Activated T-helper 17 cell treated with anti-CD3 and anti-CD28 coated beads, Interleukin-2, amount 50 U/mL, for 72 hours (primary cell): ENCODE results near the gene MID1. TPM values are rescaled to one million over a fixed set of nuclear protein-coding genes. Genes with fewer than 3 reads are reported as not detected.

Experiments used
- ATAC-seq: fragments of 150-1000 bp; cut with Tn5 transposase; replicated peaks from 2 replicates; pipeline ENCODE4 v1.10.0; 2021; ENCODE audit warnings: mild to moderate bottlenecking, moderate library complexity
- H3K27ac Mint-ChIP-seq: one replicate; pipeline ENCODE4 v1.8.0; 2022; ENCODE audit warnings: mixed read lengths
- H3K27me3 Mint-ChIP-seq: one replicate; pipeline ENCODE4 v1.8.0; 2022; ENCODE audit warnings: mixed read lengths
- H3K36me3 Mint-ChIP-seq: one replicate; pipeline ENCODE4 v1.8.0; 2022; ENCODE audit warnings: low read depth, mild to moderate bottlenecking, mixed read lengths
- H3K4me1 Mint-ChIP-seq: one replicate; pipeline ENCODE4 v1.8.0; 2022; ENCODE audit warnings: mixed read lengths
- H3K4me3 Mint-ChIP-seq: one replicate; pipeline ENCODE4 v1.8.0; 2022; ENCODE audit warnings: mild to moderate bottlenecking, mixed read lengths
- H3K9me3 Mint-ChIP-seq: one replicate; pipeline ENCODE4 v1.8.0; 2022; ENCODE audit warnings: mixed read lengths
- total RNA-seq, 2 donors: library from RNA; stranded (reverse); gene quantifications; one replicate each; pipeline ENCODE4 v1.2.3, GENCODE V29; 2022

The MID1 gene
- total RNA-seq, 2 donors from 2014 or later: 0.30 to 1.4 TPM

DNA sequence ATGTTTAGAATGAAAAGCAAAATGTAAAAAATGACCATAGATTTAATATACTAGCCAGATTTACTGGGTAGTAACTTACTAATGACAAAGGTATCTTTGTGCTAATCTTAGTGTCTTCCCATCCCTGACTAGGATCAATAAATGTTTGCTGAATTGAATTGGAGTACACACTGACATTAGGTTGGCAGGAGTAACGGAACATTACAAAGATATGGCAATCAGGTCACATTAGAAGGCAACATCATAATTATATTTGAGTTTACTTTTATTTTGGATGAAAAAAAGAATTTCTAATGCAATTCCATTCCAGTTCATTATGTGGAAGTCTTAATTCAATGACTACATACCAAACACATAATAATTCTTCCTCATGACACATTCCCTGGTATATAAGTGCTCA lies 77.8 kb downstream of the MID1 start:
- Mint-ChIP-seq H3K9me3 (no peaks in the 10 kb centered on the region), H3K4me3 (no peak overlapping the region), H3K4me1 (no peaks in the 10 kb centered on the region), H3K27me3 (no peaks in the 10 kb centered on the region), H3K36me3 (no peaks in the 10 kb centered on the region), H3K27ac (no peak overlapping the region)
- no peak for ATAC-seq

- no peaks in the 10 kb centered on the region for H3K4me1 Mint-ChIP-seq
- ATAC-seq: no peak
- H3K4me3 Mint-ChIP-seq: no peak overlapping the region
- H3K9me3 Mint-ChIP-seq: no peaks in the 10 kb centered on the region
- no peaks in the 10 kb centered on the region for H3K27me3 Mint-ChIP-seq
- H3K27ac Mint-ChIP-seq: no peak overlapping the region
- H3K36me3 Mint-ChIP-seq: no peaks in the 10 kb centered on the region
Measured at GRCh38 chrX:10538831-10539230, 81.6 kb downstream of the MID1 start.

GRCh38 chrX:10537308-10537707 lies 83.1 kb downstream of the MID1 start:
- Mint-ChIP-seq H3K4me1 (no peaks in the 10 kb centered on the region), H3K9me3 (no peaks in the 10 kb centered on the region), H3K36me3 (no peaks in the 10 kb centered on the region), H3K27ac (no peak overlapping the region), H3K27me3 (no peaks in the 10 kb centered on the region), H3K4me3 (no peak overlapping the region)
- ATAC-seq: no peak

DNA sequence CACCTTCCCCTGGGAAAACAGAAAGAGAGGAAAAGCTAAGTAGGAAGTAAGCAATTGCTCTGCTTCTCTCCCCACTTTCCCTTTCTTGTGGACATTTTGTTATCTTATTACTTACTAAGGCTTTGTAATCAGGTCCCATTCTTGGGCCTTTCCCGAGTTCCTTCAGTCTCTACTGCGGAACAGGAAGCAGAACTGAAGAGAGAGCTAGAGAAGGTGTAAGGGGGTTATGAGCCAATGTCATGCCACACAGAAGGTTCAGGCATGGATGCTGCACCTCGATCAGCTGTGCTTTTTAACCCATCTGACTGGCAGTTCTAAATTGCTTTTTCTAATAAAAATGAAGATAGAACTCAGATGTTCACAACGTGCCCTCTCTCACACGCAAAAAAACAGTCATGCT lies 83.6 kb downstream of the MID1 start:
- H3K27me3 Mint-ChIP-seq: no peaks in the 10 kb centered on the region
- H3K27ac Mint-ChIP-seq: no peak overlapping the region
- no peaks in the 10 kb centered on the region for H3K36me3 Mint-ChIP-seq
- no peak for ATAC-seq
- no peak overlapping the region for H3K4me3 Mint-ChIP-seq
- no peaks in the 10 kb centered on the region for H3K4me1 Mint-ChIP-seq
- H3K9me3 Mint-ChIP-seq: no peaks in the 10 kb centered on the region

DNA sequence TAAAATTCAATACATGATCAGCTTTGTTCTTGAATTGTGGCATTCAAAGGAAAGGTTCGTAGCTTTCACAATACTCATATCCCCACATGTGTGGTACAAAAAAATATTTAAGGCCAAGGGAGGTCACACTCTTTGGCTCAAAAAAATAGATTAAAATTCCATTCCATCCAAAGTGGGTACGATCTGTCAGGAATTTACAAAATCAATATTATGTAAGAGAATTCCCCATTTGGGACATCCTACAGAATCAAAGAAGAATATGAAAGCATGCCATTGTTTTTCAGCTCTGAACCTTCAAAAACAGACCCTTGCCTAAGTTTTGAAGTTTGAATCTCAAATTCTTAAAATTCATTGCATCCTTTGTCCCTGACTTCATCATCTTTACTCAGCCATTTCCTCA lies 85.8 kb downstream of the MID1 start:
- no peak overlapping the region for H3K27ac Mint-ChIP-seq
- H3K9me3 Mint-ChIP-seq: no peaks in the 10 kb centered on the region
- ATAC-seq: no peak
- H3K27me3 Mint-ChIP-seq: no peaks in the 10 kb centered on the region
- H3K4me1 Mint-ChIP-seq: no peaks in the 10 kb centered on the region
- no peak overlapping the region for H3K4me3 Mint-ChIP-seq
- H3K36me3 Mint-ChIP-seq: no peaks in the 10 kb centered on the region

DNA sequence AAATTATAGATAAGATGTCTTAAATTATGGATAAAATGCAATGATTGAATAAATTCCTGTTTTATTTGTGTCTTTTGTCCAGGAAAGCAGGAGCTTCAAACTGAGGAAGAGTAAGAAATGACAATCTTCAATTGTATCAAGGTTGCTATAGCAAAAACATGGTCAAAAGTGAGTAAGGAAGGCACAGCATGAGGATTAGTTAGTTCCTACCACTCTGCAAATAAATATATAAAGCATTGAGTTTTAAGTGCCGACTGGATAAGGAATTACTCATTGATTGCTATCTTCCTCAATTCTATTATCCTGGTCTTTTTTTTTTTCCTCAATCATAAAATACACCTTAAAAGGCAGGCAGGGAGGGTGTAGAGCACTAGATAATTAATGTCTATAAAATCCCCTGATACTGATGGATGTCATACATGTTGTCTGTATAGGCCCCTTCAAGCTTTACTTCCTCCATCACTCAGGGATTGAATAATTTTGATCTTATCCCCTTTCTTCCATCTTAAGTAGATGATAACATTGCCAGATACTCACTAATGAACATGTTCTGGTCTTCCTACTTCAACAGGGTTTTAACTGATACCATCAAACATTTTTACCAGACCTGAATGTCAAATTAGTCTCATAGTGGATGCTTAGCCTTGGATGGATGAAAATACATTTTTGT lies 86.6 kb downstream of the MID1 start:
- Mint-ChIP-seq H3K4me1 (no peaks in the 10 kb centered on the region), H3K27me3 (no peaks in the 10 kb centered on the region), H3K36me3 (no peaks in the 10 kb centered on the region), H3K27ac (no peak overlapping the region), H3K9me3 (no peaks in the 10 kb centered on the region), H3K4me3 (no peak overlapping the region)
- ATAC-seq: no peak

DNA sequence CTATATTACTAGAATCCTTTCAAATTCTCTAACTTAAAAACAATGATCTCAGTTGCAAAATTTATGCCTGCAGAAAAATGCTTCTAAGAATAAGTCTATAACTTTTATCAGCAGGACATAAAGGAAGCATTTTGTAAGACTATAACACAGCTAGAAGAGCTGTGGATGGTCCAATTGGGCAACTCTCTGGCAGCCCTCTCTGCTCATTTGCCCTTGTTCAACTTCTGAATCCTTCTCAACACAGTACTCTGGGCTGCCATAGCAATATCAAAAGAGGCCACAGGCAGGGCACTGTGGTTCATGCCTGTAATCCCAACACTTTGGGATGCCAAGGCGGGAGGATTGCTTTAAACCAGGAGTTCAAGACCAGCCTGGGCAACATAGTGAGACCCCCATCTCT lies 88.5 kb downstream of the MID1 start:
- no peaks in the 10 kb centered on the region for H3K36me3 Mint-ChIP-seq
- H3K4me3 Mint-ChIP-seq: no peak overlapping the region
- no peak for ATAC-seq
- no peaks in the 10 kb centered on the region for H3K4me1 Mint-ChIP-seq
- H3K27ac Mint-ChIP-seq: no peak overlapping the region
- H3K27me3 Mint-ChIP-seq: no peaks in the 10 kb centered on the region
- no peaks in the 10 kb centered on the region for H3K9me3 Mint-ChIP-seq

DNA sequence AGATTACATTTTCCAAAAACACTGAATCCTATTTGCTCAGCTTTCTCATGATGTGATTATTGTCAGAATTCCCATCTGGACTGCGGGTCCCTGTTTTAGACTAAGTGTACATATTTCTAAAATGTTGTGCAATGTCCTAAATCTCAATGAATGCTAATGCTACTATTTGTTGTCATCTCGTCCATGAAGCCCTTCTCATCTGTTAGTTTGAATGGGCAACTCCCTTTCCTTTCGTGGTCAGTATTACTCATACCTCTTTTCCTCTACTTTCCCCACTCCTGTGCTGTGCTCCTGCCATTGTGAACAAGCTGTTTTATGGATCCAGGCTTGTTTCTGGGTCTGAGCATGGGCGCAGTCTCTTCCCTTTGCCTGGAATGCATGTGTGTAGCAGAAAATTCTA lies 91.0 kb downstream of the MID1 start:
- no peaks in the 10 kb centered on the region for H3K36me3 Mint-ChIP-seq
- no peak for ATAC-seq
- no peak overlapping the region for H3K4me3 Mint-ChIP-seq
- H3K9me3 Mint-ChIP-seq: no peaks in the 10 kb centered on the region
- H3K27me3 Mint-ChIP-seq: no peaks in the 10 kb centered on the region
- H3K4me1 Mint-ChIP-seq: no peaks in the 10 kb centered on the region
- H3K27ac Mint-ChIP-seq: no peak overlapping the region

DNA sequence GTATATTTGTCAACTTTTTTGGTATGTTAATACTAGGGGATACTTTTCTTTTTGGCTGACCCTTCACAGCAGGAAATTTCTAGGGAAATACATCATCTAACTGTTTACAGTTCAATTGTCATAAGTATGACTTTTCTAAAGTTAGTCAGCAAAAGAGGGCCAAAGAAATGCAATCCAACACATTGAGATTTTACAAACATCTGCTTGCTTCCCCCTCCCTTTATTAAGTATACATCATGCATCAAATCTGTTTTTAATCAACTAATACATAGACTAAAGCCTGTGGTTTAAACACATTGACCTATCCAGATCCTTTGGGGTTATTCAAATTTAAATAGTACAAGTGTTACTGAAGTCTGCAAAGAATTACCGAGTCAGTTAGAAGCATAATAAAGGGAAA lies 93.9 kb downstream of the MID1 start:
- Mint-ChIP-seq H3K27me3 (no peaks in the 10 kb centered on the region), H3K4me3 (no peak overlapping the region), H3K4me1 (no peaks in the 10 kb centered on the region), H3K36me3 (no peaks in the 10 kb centered on the region), H3K27ac (no peak overlapping the region), H3K9me3 (no peaks in the 10 kb centered on the region)
- no peak for ATAC-seq

DNA sequence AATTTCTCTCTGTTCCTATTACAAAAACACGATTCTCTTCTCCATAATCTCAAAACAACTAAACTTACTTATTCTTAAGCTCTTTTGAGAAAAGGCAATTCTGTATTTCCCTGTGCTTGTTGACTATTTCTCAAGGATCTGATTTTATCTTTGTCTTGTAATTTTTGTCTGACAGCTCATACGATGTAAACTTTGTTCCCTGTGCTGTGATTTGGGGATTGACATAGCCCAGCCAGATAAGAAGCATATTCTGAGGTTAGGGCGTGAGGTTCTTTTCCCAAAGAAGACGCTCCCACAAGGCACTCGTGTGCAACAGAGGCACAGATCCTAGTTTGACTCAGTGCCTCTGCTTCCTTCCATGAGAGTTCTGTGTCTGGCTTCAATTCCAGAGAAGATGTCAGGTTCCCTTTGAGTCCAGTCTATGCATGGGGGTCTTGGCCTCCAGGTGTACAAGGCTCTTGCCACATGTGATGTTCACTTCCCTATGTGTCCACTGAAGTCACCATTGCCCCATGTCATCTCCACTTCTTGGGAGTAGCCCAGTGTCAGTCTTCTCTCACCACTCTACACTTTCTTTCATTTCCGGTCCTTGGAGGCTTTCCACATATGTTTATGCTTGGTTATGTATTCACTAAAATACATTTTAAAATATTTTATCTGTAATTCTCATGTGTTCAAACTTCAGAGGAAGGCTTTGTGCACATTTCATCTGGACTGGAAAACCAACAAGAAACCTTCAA lies 94.8 kb downstream of the MID1 start:
- Mint-ChIP-seq H3K4me1 (no peaks in the 10 kb centered on the region), H3K9me3 (peaks cover 3% of the 10 kb centered on the region), H3K36me3 (no peaks in the 10 kb centered on the region), H3K4me3 (no peak overlapping the region), H3K27ac (no peak overlapping the region), H3K27me3 (no peaks in the 10 kb centered on the region)
- no peak for ATAC-seq

GRCh38 chrX:10524578-10524977 lies 95.8 kb downstream of the MID1 start:
- no peak overlapping the region for H3K27ac Mint-ChIP-seq
- H3K27me3 Mint-ChIP-seq: no peaks in the 10 kb centered on the region
- no peaks in the 10 kb centered on the region for H3K36me3 Mint-ChIP-seq
- no peak for ATAC-seq
- H3K4me3 Mint-ChIP-seq: no peak overlapping the region
- peaks cover 3% of the 10 kb centered on the region for H3K9me3 Mint-ChIP-seq
- no peaks in the 10 kb centered on the region for H3K4me1 Mint-ChIP-seq

GRCh38 chrX:10519761-10520160 lies 100.6 kb downstream of the MID1 start:
- Mint-ChIP-seq H3K9me3 (peaks cover 3% of the 10 kb centered on the region), H3K27ac (no peak overlapping the region), H3K4me1 (no peaks in the 10 kb centered on the region), H3K36me3 (no peaks in the 10 kb centered on the region), H3K4me3 (no peak overlapping the region), H3K27me3 (no peaks in the 10 kb centered on the region)
- ATAC-seq: no peak

- H3K4me1 Mint-ChIP-seq: no peaks in the 10 kb centered on the region
- H3K9me3 Mint-ChIP-seq: peaks cover 3% of the 10 kb centered on the region
- no peak for ATAC-seq
- no peaks in the 10 kb centered on the region for H3K36me3 Mint-ChIP-seq
- no peak overlapping the region for H3K4me3 Mint-ChIP-seq
- no peaks in the 10 kb centered on the region for H3K27me3 Mint-ChIP-seq
- H3K27ac Mint-ChIP-seq: no peak overlapping the region
Measured at GRCh38 chrX:10519278-10519677, 101.1 kb downstream of the MID1 start.

DNA sequence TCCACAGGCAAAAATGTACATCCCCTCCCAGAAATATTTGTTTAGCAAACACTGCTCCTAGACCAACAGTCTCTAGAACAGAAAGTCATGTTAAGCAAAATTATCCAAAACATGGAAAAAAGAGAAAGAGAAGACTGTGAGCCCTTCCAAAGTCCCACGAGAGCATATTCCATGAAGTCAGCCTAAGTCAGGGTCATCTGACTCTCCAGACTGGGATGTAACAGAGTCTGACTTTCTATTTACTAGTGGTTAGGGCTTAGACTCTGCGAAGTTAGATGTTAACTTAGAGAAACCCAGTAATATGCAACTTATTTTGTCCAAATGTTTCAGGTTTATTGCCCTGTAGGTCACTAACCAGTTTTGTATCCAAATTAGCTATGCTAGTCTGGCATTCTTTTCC lies 102.3 kb downstream of the MID1 start:
- no peaks in the 10 kb centered on the region for H3K27me3 Mint-ChIP-seq
- H3K4me3 Mint-ChIP-seq: no peak overlapping the region
- H3K27ac Mint-ChIP-seq: no peak overlapping the region
- no peaks in the 10 kb centered on the region for H3K4me1 Mint-ChIP-seq
- no peaks in the 10 kb centered on the region for H3K36me3 Mint-ChIP-seq
- peaks cover 3% of the 10 kb centered on the region for H3K9me3 Mint-ChIP-seq
- ATAC-seq: no peak

GRCh38 chrX:10516781-10517322 lies 103.5 kb downstream of the MID1 start:
- Mint-ChIP-seq H3K4me1 (no peaks in the 10 kb centered on the region), H3K27me3 (no peaks in the 10 kb centered on the region), H3K4me3 (no peak overlapping the region), H3K9me3 (peaks cover 3% of the 10 kb centered on the region), H3K27ac (no peak overlapping the region), H3K36me3 (no peaks in the 10 kb centered on the region)
- ATAC-seq: no peak
